HFF-Myc (cell line): ENCODE data around the gene RAE1.

Experiments used
- DNase-seq: peaks from one replicate; pipeline ENCODE4 v3.0.0-alpha.2; 2011; ENCODE audit warnings: low read depth; ENCODE audit errors: extremely low read depth
- H3K4me3 ChIP-seq: replicated peaks from 2 replicates; pipeline ENCODE4 v1.5.1; 2011; ENCODE audit warnings: low read depth, mild to moderate bottlenecking, control low read depth, low read length
- TF ChIP-seq, protein P1 (sequence below): IDR thresholded peaks from 2 replicates; pipeline ENCODE4 v1.5.1; 2012; ENCODE audit warnings: mild to moderate bottlenecking, low read depth, low read length, control low read depth; ENCODE audit errors: missing control alignments

The RAE1 gene

DNA sequence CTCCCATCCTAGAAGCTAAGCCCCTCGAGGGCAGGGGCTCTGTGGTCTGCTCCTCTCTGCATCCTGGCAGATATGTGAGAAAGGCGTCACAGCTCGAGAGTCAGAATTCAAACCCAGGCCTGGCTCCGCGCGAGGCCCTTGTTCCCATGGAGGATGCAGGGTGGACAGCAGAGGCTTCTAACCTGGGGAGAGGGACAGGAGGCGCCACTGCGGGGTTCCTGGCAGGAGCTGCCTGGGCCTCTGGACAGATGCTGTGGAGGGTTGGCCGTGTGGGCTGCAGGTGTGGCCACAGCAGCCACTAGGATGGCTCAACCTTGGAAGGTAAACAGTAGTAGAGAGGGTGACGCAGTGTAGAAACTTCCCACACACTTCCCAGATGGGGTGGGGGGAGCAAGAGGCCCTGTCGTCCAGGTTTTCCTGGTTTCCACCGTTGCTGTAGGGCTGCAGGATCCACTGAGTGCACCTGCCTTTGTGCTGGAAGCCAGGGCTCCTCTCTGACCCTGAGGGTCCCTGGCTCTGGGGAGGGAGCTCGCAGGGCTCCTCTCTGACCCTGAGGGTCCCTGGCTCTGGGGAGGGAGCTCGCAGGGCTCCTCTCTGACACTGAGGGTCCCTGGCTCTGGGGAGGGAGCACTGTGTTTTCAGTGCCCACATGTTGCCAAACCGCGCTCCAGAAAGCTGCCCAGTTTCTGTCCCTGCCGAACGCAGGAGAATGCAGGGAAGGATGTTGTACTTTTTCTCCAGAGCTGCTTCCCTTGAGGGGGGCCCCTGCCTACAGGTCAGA is 54.4 kb downstream of the RAE1 start:
- DNase-seq = no peak
- TF ChIP-seq, protein P1, sequence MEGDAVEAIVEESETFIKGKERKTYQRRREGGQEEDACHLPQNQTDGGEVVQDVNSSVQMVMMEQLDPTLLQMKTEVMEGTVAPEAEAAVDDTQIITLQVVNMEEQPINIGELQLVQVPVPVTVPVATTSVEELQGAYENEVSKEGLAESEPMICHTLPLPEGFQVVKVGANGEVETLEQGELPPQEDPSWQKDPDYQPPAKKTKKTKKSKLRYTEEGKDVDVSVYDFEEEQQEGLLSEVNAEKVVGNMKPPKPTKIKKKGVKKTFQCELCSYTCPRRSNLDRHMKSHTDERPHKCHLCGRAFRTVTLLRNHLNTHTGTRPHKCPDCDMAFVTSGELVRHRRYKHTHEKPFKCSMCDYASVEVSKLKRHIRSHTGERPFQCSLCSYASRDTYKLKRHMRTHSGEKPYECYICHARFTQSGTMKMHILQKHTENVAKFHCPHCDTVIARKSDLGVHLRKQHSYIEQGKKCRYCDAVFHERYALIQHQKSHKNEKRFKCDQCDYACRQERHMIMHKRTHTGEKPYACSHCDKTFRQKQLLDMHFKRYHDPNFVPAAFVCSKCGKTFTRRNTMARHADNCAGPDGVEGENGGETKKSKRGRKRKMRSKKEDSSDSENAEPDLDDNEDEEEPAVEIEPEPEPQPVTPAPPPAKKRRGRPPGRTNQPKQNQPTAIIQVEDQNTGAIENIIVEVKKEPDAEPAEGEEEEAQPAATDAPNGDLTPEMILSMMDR = no peak
- H3K4me3 ChIP-seq = no peak overlapping the region

DNA sequence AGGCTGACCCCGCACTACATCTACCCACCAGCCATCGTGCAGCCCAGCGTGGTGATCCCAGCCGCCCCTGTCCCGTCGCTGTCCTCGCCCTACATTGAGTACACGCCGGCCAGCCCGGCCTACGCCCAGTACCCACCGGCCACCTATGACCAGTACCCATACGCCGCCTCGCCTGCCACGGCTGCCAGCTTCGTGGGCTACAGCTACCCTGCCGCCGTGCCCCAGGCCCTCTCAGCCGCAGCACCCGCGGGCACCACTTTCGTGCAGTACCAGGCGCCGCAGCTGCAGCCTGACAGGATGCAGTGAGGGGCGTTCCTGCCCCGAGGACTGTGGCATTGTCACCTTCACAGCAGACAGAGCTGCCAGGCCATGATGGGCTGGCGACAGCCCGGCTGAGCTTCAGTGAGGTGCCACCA is 56.5 kb downstream of the RAE1 start:
- TF ChIP-seq, protein P1 = no peak
- H3K4me3 ChIP-seq = no peak overlapping the region
- no peak for DNase-seq

DNA sequence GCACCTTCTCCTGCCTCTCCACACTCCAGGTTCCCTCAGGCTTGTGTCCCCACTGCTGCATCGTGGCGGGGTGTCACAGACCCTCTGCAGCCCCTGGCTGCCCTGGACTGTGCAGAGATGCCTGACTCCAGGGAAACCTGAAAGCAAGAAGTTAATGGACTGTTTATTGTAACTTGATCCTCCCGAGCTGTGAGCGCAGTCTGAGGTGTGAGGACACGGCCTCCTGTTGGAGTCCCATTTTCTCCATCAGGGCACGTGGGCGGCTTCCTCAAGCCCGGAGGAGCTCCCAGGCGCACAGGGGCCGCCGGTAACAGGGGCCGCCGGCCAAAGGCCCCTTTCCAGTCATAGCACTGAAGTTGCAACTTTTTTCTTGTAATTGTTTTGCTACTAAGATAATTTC is 57.1 kb downstream of the RAE1 start:
- TF ChIP-seq, protein P1 = no peak
- H3K4me3 ChIP-seq = no peak overlapping the region
- DNase-seq = no peak

DNA sequence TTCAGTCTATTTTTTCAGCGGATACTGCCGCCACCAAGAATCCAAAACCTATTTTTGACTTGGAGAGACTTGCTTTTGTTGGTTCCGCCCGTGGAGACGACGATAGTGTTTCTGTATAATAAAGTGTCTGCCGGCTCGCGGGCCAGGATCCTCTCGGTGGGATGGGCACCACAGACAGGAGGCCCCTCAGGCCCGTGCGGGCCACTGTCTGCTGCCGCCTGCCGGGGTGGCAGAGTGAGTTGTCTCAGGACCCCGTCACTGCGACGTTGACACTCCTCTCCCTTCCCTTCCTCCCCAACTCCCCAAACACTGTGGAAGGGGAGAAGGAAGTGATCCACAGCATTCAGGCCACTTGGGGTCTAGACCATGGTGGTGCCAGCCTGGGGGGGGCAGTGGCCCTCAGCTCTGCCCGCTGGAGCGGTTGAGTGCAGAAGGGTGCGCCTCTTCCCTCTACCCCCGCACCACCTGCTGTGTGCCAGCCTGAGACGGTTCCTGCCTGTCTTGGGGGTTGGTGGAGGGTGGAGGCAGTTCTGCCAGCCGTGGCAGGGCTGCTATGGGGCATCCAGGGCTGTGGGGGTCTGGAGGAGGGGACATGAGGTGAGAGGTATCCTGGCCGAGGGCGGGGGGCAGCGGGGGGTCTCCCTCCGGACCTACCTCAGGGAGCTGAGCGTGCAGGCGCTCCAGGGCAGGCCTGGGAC is 57.6 kb downstream of the RAE1 start:
- H3K4me3 ChIP-seq = no peak overlapping the region
- no peak for DNase-seq
- TF ChIP-seq, protein P1 = no peak

DNA sequence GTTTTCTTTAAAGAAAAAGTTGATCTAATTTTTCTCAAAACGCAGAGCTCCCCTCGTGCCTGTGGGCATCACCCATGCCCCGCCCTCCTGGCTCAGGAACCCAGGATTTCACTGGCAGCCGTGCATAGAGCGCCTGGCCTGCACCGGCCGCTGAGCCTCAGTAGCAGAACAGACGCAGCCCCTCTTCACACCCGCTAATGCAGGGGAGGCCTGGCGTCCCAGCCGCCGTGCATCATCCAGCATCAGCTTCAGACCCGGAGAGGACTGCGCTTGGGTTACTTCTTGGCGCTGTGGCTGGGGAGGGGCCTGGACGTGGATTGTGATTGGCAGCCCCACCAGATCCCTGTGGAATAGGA is 58.2 kb downstream of the RAE1 start:
- TF ChIP-seq, protein P1 = no peak
- no peak overlapping the region for H3K4me3 ChIP-seq
- DNase-seq = no peak

DNA sequence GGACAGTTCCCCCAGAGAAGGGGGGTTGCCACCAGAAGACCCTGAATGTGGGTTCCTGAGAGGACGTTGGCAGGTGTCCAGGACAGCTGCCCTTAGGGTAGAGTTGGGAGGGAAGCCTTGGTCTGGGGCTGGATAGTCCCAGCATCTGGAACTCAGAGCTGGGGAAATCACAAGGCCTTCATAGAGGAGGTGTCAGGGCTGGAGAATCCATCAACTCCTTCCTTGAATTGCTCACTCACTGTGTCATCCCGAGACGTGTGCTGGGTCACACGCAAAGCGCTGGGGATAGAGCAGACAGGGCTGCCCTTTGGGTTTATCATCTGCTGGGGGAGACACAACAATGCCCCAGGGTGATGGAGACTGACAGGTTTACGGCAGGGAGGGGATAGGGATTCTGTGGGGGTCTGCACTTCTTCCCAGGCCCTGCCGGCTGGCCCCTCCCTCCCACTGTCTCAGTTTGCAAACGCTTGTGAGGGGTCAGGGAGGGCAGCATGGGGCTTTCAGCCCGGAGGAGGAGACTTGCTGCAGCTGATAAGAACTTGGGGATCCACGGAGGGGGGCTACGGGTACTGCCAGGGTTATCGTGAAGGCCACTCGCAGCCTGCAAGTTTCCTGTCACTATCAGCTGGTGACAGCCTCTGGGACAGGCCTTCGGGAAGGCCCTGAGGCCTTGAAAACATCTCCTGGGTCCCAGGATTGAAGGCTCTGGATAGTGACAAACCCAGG is 58.8 kb downstream of the RAE1 start:
- no peak overlapping the region for H3K4me3 ChIP-seq
- no peak for DNase-seq
- TF ChIP-seq, protein P1 = no peak
